ENCODE measurements around the gene WDR81.
"Not testable (repeated sequence)": the region's sequence is repeated elsewhere in the genome, so short reads cannot be mapped to it uniquely, and the experiment has no call there.

The WDR81 gene

DNA sequence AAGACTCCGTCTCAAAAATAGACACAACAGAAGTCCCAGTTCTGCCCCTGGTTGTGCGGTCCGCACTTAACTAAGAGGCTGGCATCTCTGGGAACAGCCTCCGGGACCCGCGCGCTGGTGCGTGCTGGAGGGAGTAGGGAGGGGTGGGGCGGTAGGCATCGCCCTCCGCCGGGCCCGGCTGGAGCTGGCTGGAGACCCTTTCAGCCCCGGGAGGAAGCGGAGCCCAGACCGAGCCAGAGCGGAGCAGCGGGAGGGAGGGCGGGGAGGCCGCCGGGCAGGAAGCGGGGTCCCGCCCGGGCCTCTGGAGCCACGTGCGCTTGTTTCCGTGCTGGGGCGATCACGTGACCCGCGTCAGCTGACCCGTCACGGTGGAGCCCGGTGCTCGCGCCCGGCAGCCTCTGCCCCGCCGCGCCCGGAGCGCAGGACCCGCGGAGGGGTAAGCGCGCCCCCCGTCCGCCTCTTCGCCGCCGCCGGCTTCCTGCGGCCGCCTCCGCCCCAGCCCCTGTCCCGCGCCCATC is at the start of gene WDR81:
WDR81 (plus strand) TSS at position 354 of the 518 bp plus-strand sequence. CDS start 256 bp downstream, outside the sequence.
- peak in 1 of 2 experiments; percentile 78 for DNase-seq

DNA sequence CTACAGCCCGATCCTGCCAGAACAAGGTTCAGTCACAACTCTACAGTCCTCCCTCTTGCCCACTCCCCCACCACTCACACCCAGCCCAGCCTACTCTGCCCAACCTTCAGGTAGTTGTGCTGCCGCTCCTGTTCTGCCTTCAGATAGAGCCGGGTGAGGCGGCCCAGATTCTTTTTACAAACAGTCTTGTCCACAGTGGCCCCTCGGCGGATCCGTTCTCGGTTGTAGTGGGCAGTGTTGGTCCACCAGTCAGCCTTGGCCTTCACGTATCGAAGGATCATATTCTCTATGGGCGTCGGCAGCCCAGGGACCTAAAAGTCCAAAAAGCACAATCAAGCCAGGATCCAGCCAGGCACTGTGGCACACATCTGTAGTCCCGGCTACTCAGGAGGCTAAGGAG is 48.1 kb upstream of the WDR81 start:
- no peak for DNase-seq

GRCh38 chr17:1683459-1683858 is 41.0 kb upstream of the WDR81 start:
- no peak for DNase-seq

DNA sequence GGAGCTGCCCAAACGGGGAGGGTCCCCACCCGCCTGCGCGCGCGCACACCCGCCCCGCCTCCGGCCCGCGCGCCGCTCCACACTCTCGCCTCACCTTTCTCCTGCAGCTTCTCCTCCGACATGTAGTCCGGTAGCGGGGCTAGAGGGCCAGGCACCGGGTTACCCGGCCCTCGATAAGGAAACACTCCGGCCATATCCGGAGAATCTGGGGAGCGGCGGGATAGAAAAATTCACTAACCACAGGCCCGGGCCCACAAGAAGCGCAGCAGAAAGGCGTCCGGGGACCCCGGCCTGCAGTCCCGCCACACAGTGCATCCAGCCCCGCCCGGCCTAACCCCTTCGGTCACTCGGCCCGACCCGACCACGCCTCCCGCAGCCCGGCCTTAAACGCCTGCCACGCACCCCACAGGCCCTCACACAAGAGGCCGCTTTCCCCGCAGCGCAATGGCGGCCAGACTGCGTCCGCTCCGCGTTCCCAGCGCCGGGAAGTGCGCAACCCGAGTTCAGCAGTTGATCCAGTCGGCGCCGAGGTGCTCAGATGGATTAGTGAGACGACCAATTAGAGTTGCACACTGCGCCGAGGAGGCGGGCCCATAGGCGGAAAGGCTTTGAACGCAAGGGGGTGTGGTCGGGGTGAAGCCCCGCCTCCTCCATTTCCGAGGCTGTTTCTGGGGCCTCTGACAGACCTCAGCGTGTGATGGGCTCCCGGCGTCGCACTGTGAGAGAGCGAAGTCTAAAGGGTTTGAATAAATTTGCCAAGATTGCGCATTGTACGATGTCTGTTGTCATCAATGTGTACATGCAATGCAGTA is 39.9 kb upstream of the WDR81 start, which contains the start of gene PRPF8:
PRPF8 (minus strand) TSS at position 490 of the 812 bp plus-strand sequence; CDS start at position 194, 296 bp downstream.
- peak; percentile 93 to 96 for DNase-seq

GRCh38 chr17:1686086-1686485 is 38.4 kb upstream of the WDR81 start:
- no peak for DNase-seq

- DNase-seq = not testable (repeated sequence)
Measured at GRCh38 chr17:1688405-1688804, 36.1 kb upstream of the WDR81 start.

- no peak for DNase-seq
Measured at GRCh38 chr17:1690544-1691221, 33.8 kb upstream of the WDR81 start.

GRCh38 chr17:1693339-1693738 is 31.2 kb upstream of the WDR81 start:
- DNase-seq = no peak

DNA sequence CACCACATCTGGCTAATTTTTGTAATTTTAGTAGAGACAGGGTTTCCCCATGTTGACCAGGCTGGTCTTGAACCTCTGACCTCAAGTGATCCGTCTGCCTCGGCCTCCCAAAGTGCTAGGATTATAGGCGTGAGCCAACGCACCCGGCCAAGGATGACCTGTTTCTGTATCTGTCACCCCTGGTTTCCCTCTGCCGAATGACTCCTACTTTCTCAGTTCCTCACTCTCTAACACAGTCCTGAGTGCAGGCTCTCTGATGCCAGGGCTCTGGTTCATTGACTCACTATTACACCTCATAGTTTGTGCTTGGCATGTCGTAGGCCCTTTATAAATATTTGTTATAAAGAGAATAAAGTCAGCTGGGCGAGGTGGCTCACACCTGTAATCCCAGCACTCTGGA is 29.1 kb upstream of the WDR81 start:
- DNase-seq = no peak

DNA sequence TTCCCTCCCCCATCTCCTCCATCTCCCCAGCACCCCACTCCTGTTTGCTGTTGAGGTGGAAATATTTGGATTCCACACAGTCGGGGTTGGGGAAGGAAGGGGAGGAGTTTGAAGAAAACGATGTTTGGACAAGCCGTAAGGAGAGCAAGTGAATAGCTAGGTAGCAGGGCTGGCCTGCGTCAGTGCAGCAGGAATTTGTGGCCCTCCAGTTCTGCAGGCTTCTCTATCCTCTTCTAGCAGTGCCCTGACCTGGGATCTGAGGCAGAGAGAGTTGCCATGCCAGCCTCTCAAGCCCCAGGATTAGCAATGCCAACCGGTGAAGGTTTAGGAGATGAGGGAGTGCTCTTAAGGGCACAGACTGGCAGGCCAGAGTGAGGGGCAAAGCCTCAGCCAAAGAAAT is 26.8 kb upstream of the WDR81 start:
- DNase-seq = no peak

DNA sequence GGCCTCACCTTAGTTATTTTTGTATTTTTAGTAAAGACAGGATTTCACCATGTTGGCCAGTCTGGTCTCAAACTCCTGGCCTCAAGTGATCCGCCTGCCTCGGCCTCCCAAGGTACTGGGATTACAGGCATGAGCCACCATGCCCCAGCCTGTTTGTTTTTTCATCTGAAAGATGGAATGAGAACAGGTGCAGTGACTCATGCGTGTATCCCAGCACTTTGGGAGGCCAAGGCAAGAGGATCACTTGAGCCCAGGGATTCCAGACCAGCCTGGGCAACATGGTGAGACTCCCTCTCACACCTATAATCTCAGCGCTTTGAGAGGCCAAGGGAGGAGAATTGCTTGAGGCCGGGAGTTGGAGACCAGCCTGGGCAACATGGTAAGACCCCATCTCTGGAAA is 24.6 kb upstream of the WDR81 start:
- DNase-seq = not testable (repeated sequence)

DNA sequence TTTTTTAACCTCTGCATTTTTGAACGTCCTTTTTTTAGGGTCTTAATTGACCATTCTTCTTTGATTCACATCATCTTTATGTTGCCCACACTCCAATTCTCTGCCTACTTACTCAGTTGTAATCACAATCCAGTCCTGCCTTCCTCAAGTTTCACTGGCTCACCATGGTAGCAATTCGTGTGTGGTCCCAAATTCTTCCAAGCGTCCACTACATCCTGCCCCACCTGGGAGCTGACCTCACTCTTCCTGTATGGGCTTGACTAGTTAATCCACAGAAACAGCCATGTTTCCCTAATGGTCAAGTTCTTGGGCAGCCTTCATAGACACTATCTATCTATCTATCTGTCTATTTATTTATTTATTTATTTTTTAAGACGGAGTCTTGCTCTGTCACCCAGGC is 21.4 kb upstream of the WDR81 start:
- no peak for DNase-seq

DNA sequence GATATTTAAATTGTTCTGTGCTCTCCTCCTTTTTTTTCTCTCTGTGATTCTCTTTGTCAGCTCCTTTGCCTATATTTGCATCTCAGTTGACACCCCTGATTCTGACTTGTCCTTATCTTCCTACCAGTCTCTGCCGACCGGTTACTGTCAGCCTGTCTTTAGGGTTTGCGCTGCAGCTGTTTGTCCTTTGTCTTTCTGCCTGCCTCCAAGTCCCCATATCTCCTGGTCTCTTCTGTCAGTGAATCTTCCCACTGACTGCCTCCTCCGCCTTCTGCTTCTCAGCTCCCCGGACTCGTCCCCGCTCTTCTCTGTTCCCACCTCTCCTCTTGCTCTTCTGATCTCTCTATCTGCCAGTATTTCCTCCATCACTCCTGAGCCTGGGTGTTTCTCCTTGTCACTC is 19.5 kb upstream of the WDR81 start:
- peak; percentile 78 to 85 for DNase-seq

GRCh38 chr17:1707107-1707506 is 17.4 kb upstream of the WDR81 start:
- DNase-seq = peak; percentile 86 to 89

DNA sequence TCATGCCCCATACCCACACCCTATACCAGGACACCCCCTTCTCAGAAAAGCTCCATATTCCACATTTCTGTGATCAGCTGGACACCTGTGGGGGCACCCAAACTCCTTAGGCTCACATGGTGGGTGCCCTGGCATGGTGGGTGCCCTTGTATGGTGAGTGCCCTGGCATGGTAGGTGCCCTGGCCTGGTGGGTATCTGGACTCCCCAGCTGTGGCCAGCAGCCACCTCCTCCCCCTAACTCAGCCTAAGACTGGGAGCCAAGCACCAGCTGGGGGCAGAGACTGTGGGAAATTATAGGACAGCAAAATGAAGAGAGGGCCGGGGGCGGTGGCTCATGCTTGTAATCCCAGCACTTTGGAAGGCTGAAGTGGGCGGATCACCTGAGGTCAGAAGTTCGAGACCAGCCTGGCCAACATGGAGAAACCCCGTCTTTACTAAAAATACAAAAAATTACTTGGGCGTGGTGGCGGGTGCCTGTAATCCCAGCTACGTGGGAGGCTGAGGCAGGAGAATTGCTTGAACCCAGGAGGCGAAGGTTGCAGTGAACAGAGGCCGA is 15.6 kb upstream of the WDR81 start:
- DNase-seq = not testable (repeated sequence)

DNA sequence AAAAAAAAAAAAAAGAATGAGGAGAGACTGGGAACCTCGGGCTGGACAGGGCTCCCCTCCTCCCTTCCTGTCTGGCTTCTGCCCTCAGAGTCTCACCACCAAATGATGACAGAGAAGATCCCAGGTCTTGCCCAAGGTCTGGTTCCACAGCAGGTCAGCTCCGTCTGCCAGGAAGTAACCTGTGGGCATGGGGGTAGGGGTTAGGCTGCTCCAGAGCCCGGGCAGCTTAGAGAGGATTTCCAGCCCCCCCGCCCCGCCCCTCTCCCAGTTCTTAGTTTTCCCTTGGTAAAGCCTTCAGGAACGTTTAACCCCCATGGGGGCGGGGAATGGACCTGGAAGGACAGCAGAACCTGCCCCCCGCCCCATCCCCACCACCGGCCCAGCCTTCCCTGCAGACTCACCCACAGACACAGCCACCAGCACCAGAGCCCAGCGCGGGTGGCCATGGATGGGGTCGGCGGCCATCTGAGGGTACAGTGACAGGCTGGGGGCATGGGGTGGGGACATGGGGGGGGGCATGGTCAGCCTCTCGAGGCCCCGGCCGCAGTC is 15.0 kb upstream of the WDR81 start:
- DNase-seq = no peak

DNA sequence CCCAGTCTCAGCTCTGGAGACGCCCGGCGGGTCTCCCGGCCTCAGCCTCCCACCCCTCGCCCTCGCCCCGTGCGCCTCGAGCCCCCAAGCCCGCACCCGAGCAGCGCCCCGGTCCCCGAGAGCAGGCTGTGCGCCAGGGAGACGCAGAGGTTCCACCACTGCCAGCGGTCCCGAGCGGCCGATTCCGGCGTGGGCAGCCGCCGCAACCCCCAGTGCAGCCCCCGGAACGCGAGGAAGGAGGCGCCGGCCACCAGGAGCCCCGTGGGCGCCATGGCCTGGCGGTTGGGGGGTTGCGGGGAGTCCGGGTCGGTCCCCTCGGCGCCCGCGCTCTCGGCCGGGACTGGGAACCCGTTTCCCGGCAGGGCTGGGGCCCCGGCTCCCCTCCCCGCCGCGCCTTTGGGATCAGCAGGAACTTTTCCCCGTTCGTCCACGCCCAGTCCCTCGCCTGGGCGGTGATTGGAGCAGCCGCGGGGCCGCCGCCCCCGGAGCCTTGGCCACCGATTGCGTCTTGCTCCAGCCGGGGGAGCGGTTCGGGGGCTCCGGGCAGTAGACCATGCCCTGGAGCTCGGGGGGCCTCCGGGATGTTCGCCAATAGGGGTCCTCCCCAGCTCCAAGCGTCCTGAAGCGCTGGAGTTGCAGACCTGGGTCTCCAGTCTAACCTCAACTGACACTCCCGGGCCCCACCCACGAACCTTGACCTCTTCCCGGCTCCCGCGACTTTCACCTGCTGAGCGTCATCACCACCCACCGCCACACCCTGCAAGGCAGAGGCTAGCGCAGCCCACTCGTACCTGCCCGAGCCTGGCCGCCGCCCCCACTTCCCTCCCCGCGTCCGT is 14.3 kb upstream of the WDR81 start, which contains the start of gene TLCD2:
TLCD2 (minus strand) TSS at position 407 of the 836 bp plus-strand sequence; CDS start at position 272, 135 bp downstream.
- peak in 1 of 2 experiments; percentile 62 for DNase-seq

DNA sequence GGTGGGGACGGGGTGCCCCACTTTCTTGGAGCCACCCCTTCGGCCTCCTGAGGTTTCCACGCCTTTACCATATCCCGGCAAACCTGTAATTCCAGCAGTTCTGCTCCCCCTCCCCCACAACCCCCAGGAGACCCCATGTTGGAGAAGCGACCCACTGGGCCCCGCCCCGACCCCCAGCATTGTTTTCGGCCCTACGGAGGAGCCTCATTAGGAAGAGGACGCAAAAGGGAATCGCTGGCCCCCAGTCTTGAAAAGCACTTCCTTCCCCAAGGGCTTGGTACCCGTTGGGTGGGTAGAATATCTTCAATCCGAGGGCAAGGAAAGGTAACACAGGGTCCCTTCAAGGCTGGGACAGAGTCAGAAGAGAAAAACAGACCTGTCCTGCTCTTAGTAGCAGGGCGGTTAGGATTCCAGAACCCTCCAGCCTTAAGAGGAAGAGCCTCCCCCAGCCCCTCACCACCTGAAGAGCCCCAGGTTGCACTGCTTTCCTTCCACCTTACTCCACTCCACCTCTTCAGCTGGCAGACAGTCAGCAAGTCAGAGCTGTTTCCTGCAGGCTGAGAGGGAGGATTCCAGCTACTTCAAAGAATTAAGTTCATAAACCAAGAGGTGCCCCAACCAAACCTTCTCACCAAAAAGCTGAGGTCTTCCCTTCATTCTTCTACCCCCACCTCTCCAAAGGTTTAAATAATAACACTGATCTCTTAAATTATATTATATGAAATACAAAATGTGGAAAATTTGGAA is 13.5 kb upstream of the WDR81 start:
- no peak for DNase-seq

DNA sequence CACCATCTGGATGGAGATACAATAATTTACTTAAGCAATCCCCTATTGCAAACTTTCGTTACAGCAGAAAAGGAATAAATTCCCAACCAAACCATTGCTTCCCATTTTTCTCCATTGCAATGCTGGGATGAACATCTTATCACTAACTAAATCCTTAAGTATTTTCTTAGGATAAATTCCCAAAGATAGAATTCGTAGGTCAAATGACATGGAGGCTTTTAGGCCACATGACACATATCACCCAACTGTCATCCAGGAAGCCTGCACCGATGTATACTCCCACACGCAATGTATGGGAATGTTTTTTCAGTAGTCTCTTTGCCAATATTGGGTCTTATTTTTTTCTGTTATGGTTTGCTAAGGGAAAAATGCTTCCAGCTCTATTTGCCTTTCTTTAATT is 12.7 kb upstream of the WDR81 start:
- DNase-seq = no peak

DNA sequence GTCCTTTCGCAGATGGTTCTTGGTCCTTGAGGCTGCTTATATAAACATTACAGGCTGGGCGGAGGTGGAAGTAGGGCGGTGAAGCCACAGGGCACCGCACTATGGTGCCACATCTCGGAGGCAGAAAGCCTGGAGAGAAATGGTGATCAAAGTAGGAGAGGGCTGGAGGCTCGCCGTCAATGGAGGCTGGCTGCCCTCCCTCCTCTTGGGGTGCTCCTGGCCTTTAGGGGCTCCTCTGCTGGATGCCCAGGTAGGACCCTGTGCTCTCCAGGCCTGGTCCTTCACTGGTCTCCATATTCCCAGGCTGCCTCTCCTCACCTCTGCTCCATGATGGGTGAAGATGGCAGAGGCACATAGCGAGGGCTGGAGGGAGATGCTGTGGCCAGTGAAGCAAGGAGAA is 12.2 kb upstream of the WDR81 start:
- DNase-seq = no peak

DNA sequence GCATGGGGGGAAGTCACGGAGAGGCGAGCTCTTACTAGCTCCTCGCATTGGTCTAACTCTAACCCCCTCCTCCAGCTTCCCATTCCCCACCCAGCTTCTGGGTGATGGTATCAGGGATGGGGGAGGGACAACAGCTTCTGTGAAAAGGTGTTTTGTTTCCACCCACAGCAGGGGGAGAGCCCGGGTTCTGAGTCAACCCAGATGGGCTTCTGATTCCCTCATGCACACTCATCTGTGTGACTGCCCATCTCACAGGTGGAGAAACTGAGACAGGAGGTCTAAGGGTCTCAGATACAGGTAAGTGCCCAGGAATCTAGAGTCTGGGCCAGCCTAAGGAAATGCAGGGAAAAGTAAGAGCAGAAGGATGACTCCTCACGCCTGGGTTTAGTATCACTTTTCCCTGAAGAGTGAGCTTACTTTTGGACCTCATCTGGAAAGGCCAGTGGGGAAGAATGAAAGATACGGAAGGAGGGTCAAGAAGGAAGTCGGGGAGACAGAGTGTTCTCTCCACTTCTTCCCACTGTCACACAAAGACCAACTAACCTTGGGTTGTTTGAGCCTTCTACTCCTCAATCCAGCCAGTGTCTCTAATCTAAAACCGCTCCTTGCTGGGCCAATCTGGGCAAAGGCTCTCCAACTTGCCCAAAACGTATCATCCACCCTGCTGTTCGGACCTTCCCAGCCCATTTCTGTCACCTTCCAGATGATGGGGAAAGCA is 11.2 kb upstream of the WDR81 start:
- no peak for DNase-seq

Data from NCI-H526 (cell line).